Measurements from ENCODE around the gene ARPP21.
"Not testable (repeated sequence)": the region's sequence is repeated elsewhere in the genome, so short reads cannot be mapped to it uniquely, and the experiment has no call there.

The ARPP21 gene

DNA sequence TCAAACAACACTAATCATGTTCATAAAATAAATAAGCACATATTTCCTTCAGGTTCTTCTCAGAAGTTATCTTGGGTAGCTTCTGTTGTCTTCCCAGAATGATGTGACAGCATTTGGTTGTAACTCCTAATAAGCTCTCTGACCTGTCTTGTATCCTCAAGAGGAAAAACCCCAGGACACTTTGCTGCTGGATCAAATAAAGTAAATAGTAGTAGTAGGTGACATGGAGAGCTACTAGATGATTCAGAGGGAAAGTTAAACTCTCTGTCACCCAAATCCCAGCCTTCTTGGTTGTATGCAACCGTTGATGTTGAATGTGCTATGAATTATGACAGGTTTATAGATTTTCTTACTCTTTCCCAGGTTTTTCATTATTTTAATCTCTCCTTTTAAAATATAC is 143.0 kb downstream of the ARPP21 start:
- DNase-seq: no peak

DNA sequence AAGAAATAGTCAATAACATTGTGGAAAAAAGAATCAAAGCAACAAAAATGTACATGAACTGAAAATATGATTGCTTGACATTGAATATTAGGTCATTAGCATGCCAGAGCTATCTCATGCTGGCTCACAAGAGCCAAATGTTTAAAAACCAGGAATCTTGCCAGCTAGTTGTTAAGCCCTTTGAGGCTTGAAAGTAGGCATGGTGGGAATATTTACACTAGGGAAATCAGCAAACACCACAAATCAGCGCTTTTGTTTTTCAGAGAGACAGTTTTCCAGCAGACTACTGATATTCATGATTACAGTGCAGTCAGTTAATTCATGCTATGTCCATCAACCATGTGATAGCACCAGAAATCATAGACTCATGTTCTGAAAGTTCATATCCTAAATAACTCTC is 144.8 kb downstream of the ARPP21 start:
- DNase-seq: no peak

DNA sequence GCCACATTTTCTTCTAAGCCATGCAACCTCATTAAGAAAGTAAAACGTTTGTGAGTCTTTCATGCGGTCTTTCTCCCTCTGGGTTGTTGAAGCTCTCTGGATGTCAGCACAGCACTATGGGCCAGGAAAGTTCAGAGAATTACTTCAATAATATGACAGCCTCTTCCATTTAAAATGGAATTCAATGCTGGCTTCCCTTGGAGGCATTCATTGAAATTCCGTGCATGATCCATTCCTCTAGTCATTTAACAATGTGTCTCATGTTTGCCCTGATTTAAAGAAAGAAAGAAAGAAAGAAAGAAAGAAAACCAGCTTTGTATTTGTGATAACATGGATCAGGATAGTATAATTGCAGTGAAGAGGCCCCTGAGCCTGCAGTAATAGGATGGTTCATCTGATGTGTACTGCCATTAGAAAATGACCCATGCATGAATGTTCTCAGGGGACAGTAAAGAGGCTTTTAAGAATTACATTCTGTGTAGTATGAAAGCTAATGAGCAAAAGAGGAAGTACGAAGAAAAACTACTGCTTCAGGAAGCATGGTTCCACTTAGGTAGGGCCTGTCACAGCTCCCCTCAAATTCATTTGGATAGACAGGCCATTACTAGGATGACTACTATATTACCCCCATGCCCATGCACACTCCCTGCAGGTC is 146.0 kb downstream of the ARPP21 start:
- no peak for DNase-seq

DNA sequence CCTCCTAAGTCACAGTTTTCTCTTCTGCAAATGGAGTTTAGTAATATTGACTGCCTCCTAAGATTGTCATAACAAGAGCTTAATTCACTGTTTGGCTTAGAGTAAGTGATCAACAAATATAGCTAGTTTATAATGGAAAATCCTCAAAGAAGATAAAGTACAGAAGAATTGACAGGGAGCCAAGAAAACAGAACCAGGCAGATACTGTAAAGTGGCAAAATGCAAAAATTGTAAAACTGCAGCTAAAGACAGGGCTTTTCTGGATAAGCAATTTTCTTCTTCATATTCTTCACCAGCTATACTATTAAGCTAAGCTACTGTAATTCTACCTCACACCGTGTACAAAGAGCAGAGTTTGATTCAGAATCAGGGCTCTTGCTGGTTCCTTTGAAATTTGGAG is 148.6 kb downstream of the ARPP21 start:
- no peak for DNase-seq

- no peak for DNase-seq
Observed at GRCh38 chr3:35789042-35789831, 149.9 kb downstream of the ARPP21 start.

- no peak for DNase-seq
Observed at GRCh38 chr3:35790764-35791163, 151.4 kb downstream of the ARPP21 start.

DNA sequence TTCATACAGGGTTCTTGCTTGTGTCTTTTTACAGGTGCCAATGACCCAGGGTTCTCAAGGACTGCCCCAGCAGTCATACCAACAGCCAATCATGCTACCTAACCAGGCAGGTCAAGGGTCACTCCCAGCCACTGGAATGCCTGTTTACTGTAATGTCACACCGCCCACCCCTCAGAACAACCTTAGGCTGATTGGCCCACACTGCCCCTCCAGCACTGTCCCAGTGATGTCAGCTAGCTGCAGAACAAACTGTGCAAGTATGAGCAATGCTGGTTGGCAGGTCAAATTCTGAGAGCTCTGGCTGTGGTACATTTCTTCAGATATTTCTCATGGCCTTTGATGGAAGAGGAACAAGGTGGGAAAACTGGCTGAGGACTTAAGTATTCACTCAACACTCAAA is 154.3 kb downstream of the ARPP21 start:
- no peak for DNase-seq

DNA sequence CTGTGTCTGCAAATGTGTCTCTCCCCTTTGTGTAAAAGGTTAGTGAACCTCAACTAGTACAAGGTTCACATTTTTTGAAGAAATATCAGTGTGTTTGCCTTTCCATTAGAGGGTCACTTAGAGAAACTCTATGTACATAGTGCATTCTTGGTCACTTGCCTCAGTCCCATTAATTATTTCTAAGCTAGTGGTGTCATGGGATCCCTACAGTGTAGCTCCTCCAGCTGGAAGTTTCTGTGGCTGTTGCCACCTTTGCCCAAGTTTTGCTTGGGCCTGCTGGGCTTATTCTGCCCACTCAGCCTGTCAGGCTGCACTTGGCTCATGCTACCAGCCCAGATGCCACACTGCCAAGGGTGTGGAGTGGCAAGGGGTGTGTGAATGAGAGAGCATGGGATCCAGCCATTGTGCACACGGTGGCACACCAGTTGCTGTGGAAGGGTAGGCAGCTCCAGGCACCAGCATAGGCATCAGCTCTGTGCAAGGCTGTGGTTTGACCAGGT is 161.7 kb downstream of the ARPP21 start:
- no peak for DNase-seq

DNA sequence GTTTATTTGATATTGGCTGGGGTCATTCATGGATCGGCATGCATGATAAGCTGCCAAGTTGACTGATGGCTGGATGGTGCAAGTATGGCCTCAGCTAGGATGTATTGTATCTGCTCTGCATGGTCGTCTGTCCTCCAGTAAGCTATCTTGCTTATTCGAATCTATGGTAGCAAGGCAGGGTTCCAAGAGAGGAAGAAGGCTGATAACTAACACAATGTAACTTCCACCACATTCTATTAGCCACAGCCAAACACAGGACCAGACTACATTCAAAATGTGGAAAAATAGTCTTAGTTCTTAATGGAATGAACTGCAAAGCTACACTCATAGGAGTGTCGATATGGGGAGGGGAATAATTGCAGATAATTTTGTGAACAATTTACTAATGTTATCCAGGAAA is 175.2 kb downstream of the ARPP21 start:
- no peak for DNase-seq

DNA sequence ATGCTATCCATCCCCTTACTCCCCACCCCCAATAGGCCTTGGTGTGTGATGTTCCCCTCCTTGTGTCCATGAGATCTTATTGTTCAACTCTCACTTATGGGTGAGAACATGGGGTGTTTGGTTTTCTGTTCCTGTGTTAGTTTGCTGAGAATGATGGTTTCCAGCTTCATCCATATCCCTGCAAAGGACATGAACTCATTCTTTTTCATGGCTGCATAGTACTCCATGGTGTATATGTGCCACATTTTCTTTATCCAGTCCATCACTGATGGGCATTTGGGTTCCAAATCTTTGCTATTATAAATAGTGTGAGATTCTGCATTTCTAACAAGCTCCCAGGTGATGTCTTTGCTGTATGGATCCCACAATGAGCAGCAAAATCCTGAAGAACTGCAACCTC is 176.5 kb downstream of the ARPP21 start:
- DNase-seq: not testable (repeated sequence)

DNA sequence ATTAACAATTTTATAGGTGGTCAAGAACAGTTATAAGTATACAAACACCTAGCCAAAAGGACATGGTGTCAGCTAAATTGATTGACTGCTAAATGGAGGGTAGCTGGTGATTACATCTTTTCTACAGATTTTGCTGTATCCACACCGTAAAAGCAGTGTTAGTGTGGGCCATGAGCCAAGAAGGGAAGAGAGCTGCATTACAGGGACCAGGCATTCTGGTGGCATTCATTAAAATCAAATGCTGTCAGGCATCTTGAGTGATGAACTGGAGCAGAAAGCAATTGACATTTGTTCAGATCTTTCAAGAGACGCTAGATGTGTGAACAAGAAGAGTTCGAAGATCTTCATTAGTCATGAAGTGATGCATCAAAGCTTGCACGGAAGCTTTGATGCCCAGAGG is 177.9 kb downstream of the ARPP21 start:
- DNase-seq: no peak

DNA sequence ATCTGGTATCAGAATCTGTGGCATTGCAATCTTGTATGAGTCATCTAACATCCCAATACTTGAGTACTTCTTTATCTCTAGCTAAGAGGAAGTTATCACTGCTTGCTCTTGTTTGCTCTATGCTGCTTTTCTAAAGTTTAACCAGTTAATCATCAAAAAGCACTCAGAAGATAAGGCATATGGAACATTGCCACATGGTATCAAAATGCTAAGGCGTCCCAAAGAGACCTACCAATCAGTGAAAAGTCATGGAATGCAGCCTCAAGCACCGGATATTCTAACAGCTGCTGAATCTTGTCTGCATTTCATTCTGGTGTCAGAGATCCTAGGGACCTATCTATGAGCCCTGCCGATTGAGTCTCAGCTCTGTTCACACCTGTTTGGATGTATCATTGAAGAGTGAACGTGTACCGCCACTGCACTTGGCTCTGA is 192.8 kb downstream of the ARPP21 start:
- DNase-seq: no peak
